Kidney glomerular epithelial cell (primary cell): ENCODE data around the gene NUCB2.
A peak's percentile ranks its signal among the peaks of the same experiment; 100 is the strongest.

Experiments
- DNase-seq: peaks from one replicate; lab custom pipeline; 2025; lab: John Stamatoyannopoulos, UW

The NUCB2 gene

DNA sequence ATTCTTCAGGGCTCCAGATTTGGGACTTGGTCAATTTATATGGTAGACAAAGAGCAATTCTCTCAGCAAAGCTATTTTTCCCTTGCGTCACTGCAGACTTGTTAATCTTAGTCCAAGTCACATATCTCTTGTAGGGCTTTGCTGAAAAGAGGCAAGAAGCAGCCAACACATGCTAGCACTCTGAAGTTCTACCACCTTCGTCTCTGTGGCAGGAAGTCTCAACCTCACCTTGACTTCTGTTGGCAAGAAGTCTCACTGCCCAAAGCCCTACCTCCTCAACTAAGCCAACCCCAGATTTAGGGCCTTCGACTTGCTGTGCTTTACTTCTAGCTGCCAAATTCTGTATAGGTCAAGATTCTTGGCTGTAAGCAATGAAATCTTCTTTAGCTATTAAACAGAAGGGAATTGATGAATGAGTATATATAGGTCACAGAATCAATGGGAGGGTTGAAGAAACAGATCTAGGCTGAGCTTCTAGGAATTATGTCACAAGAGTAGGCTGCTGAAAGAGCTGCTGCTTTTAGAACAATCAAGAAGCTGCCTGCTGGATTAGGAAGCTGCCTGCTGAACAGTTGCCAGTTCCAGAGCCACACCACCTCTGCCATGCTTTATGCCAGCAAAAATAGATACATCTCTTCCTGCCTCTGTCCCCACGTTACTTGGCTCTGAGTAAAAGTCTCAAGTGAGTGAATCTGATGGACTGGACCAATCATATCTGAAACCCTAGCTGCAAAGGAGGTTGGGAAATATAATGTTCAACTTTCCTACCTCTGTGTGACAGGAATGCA is 57.5 kb downstream of the NUCB2 start:
- no peak for DNase-seq

DNA sequence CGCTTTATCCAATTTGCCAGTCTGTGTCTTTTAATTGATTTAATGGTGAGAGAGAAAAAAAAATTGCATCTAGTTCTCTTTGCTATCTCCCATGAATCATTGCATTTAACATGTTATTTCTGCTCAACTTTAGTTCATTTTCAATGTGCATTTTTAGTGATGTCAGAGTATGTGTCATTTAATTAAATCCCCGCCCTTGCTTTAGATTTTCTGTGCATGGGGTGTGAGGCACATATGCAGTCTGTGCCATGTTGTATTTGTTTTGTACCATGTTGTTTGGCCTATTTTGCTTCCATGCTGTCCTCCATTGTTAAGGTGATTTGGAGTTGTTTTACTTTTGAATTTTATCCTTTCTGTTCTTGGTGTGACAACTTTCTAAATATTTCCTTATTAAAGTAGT is 66.7 kb downstream of the NUCB2 start:
- no peak for DNase-seq

DNA sequence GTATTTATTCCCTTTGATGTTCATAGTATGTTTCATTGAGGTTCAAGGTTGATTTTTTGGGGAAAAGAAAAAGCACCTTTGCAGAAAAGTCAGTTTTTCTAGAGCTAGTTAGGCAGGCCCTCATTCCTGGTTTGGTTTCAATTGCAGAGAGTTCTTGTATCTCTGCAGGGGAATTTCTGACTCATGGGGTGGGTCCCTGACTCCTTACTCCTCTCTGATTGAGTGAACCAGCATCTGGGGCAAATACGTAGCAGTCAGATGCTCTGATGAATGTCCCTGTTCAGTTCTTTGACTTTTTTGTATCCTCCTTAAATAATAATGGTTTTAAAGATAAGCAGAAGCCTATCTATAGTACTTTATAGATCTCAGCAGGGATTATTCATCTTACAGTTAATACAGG is 67.4 kb downstream of the NUCB2 start:
- DNase-seq: peak; percentile 21

DNA sequence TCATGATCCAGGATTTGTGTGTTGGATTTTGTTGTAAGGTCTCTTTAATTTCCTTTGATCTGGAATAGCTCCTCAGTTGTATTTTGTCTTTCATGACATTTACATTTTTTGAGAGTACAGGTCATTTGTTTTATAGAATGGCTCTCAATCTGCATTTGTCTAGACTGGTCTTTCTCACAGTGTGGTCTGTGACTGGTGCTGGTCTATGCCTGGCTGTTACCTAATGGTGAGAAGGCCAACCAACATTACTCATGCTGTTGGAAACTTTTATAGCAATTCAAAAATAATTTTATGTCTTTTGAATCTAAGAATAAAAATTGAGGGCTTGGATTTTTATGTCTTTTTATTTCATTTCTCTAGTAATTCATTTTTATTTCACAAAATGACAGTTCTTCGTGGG is 71.1 kb downstream of the NUCB2 start:
- DNase-seq: no peak

DNA sequence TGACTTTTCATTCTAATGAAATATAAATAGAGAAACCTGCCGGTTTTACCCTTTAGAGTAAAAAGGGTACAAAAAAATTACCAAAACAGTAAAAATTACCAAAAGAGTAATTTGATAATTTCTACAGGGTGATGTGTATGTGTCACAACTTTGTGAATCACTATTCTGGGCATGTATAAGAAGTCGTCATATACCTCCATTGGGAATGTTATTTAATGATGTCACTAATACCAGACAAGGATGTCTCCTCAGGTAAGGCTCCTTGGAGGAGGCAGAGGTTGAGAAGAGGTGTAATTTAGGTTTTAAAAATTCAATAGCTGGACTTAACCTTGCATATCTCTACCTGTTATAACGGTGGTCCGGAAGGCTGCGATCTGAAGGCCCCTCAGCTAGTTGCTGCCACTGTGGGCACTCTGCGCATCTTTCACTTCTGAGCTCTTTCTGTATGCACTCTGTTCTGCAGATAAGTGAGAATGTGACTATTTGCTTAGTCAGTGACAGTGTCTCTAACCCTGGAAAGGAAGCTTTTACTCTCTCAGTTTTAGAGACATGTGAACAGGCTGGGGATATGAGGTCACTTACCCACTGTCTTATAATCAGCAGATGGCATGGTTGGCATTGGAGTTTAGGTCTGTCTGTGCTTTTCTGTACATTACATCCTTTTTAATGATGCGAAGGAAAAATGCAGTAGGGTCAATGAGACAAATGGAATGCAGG is 74.1 kb downstream of the NUCB2 start:
- DNase-seq: no peak

DNA sequence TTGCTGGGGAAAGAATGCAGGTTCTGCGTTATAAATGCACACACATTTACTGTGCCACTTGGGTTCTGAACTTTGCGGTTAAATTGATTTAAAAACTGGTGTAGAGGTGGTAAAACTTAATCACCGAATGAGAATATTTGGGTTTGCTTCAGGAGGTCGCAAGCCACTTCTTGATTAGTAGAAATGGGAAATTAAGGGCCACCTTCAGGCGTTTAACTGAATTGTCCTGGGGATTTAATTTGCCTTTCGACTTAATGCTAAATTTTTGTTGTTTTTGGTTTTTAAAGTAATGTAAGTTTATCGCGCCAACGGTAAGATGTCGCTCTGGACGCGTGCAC is 74.6 kb downstream of the NUCB2 start:
- no peak for DNase-seq

DNA sequence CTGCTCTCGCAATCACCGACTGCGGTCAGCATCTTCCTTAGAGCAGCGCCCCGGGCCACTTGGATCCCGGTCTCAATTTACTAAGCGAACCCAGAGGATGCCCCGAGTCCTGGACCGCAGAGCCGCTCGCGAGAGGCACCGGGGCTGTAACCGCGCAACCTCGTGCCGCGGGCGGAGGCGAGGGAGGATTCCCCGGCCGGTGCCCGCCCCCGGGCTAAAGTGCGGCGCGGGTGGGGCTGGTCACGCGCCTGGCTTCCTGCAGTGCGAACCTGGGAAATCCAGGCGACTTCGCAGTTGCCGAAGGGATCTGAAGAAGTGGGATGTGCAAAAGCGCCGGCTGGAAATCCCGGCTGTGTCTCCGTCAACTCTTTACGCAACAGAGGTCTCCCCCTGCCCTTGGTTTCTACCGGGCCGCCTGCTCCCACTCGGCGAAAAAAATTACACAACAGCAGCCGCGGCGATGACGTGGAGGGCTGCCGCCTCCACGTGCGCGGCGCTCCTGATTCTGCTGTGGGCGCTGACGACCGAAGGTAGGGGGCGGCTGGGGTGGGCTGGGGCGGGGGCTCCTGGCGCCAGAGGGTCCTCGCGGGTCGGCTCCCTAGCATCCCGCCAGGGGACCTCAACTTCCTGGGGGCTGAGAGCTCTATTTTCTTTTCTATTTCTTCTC is 75.1 kb downstream of the NUCB2 start, which contains the start of gene NCR3LG1:
Gene NCR3LG1, plus strand, starts transcription at position 291 of the 667 bp plus-strand sequence. Its CDS starts 170 bp downstream, at position 461.
- peak; percentile 28 for DNase-seq

GRCh38 chr11:17352950-17353820 is 76.6 kb downstream of the NUCB2 start:
- DNase-seq: peak; percentile 81

DNA sequence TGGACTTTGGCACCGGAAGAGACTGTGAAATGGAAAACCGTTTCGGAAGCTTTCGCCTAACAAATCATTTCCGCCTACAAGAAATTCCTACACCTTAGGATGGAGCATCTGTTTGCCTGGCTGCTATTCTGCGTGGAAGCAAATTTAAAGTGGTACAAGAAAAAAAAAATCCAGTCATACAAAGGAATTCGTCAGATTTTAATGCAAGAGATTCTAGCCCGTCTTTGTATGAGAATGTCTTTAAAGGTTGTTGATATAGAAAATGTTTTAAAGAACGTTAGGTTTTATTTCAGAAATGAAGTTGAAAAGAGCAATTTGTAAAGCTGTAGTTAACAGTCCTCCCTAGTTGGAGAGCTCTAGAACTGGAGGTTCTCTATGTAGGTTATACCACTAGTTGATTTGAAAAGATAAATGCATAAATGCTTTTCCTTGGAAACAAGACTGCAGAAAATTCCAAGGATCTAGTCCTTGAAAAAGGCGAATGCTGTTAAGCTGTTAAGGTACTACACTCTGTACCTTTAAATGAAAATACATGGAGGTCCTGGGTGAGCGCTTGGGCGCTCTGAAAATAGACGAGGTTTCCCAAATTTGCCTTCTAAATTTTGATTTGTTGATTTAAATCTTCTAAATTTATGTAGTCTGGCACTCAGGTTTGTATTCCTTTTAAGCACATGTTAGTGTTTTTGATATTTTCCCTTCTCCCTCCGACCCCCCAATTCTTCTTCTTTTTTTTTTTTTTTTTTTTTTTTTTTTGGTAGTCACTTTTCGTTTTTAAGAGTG is 77.5 kb downstream of the NUCB2 start:
- peak; percentile 81 for DNase-seq

DNA sequence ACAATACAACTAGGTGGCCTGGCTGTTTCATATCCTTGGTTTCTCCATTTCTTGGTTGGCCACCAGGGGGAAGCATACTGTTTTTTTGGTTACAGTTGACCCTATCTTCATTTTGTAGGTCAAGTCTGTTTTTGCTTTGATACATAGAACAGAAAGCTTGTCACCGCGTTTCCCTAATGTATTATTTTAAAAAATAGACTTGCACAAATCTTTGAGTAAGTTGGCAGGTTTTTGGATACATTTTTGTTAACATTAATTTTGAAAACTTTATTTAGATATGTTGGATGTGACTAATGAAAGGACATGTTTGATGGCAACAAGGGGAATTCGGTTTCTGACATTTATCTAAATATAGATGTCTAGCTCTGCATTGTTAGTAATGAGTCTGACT is 78.1 kb downstream of the NUCB2 start:
- peak; percentile 39 for DNase-seq

- DNase-seq: no peak
Observed at GRCh38 chr11:17366495-17366894, 90.0 kb downstream of the NUCB2 start.

- DNase-seq: no peak
Observed at GRCh38 chr11:17368551-17368950, 92.0 kb downstream of the NUCB2 start.

GRCh38 chr11:17369094-17369493 is 92.6 kb downstream of the NUCB2 start:
- no peak for DNase-seq

- no peak for DNase-seq
Observed at GRCh38 chr11:17369684-17370243, 93.2 kb downstream of the NUCB2 start.

DNA sequence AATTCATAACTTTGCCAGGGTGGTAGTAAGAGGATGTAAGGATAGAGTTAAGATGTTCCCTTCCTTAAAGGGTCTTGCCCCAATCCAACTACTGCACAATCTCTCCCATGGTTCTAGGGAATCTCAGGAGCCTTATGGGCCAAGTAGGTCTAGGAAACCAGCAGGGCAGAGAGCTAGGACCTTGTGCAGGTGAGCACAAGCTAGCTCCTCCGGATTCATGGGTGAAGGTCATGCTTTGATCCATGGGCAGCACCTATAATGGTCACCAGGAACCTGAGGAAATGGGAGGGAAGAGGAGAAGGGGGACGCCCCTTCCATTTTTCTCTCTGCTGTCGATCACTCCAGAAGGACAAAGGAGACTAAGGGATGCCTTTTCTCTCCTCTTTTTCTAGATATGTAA is 95.1 kb downstream of the NUCB2 start:
- DNase-seq: no peak

- DNase-seq: no peak
Observed at GRCh38 chr11:17375547-17375946, 99.0 kb downstream of the NUCB2 start.

DNA sequence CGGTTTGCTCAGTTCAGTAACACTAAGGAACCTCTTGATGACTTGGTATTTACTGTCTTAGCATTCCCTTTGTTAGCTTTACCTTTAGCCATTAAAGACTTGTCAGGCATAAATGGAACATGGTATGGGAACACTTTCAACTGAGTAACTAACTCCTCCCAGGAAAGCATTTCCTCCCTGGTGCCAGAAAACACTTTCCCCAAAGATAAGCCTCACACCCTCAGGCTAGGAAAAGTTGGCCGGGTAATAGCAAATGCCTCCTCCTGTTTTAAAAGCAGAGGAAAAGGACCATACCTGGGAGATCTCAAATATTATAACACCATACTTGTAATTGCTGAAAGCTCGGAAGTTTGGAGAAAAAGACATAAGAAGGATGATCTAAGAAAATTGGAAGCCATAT is 100.0 kb downstream of the NUCB2 start:
- no peak for DNase-seq

DNA sequence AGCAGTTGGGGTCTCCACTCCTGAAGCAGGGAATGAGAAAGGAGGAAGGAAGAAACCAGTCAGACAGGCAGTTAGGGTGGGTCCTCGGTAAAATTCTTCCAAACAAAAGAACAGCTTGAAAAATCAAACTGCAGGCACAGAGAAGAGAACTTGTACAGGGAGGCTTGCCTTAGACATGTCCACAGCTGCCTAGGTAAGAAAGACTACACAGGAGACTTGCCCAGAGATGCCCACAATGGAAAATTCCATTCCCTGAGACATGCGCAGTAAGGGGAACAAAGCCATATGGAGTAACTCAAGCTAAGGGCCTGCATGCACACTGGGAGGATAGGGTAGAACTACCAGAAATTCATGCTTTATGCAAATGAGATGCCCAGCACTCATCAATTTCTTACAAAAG is 102.1 kb downstream of the NUCB2 start:
- DNase-seq: no peak

- DNase-seq: no peak
Observed at GRCh38 chr11:17379383-17380180, 103.0 kb downstream of the NUCB2 start.

GRCh38 chr11:17381156-17381555 is 104.6 kb downstream of the NUCB2 start:
- no peak for DNase-seq
